ENCODE measurements around the gene GRK2. TPM values are rescaled to one million over a fixed set of nuclear protein-coding genes. Genes with fewer than 3 reads are reported as not detected.

The GRK2 gene
- total and polyA plus RNA-seq, 2 of the 13 experiments (the other 11 are each of a cell fraction or from before 2014, with no cell fraction given) = 31.3 to 42.4 TPM

DNA sequence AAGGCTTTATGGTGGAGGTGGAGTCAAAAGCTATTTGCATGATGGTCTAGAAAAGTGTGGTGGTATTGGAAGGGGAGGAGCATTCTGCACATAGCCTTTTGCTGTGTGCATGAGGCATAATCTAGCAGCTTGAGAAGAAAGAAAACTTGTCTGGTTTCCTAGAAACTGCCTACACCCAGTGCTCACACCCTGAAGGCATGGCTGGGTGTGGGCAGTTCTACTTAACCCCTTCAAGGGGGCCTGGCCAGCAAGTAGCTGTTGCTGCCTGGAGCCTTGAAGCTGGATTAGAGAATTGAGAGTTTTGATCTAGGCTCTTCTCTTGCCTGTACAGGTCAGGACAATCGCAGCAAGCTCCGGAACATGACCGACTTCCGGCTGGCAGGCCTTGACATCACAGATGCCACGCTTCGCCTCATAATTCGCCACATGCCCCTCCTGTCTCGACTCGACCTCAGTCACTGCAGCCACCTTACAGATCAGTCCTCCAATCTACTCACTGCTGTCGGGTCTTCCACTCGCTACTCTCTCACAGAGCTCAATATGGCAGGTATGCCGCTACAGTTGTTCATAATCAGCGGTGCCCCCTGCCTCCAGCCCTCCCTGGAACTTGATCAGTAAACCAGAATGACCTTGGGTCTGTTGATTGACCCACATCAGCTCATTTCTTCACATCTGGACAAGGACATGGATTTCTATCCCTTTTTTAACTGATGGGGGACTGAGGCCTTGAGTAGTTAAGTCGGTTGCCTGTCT lies 12.2 kb upstream of the GRK2 start:
- no peaks in the 10 kb centered on the region for H4K20me1 ChIP-seq (ENCODE audit: insufficient read depth, low read length)
- no peaks in the 10 kb centered on the region for H3K27me3 ChIP-seq (ENCODE audit: control insufficient read depth in 1 of 2, insufficient read depth in 2 of 2, low read length in 2 of 2)
- peaks cover 54 to 70% of the 10 kb centered on the region in 2 experiments for H3K36me3 ChIP-seq (replicated peaks in 1 of 2; ENCODE audit: control insufficient read depth in 1 of 2, insufficient read depth in 2 of 2, low read length in 2 of 2)
- in situ Hi-C loops (cut with HindIII; ENCODE audit: extremely low pct_ligation_motif_present, low pct_unique_long_range_greater_than_20kb) (no loop called here), intact Hi-C loops (cut with micrococcal nuclease; ENCODE audit: unreplicated experiment) (no loop called here)
- no TSS peak for BruUV-seq (replicated peaks)
- ATAC-seq (no peak; the same call in 1 of the 3 replicates), FAIRE-seq (no peak), DNase-seq (ENCODE audit: low spot score) (no peak)
- H3K27ac ChIP-seq (ENCODE audit: extremely low read length, insufficient read depth, low read length) = peak overlapping the region; percentile 62
- no peak overlapping the region for H3K4me3 ChIP-seq (replicated peaks in 1 of 3; ENCODE audit: insufficient read depth in 1 of 3, low read depth in 2 of 3, low read length in 3 of 3)
- ChIA-PET POLR2A (interaction anchor here (1.6 to 2.1 kb wide), 2 partner anchors 14 to 64 kb away, joined by 3 to 14 read pairs; no protein-coding TSS in a partner anchor), CTCF (ENCODE audit: low intra/inter-chr PET ratio, low total read pairs) (no interaction called here)
- no peak overlapping the region for H2AFZ ChIP-seq (ENCODE audit: low read length)
- no peak overlapping the region for H3K4me2 ChIP-seq (ENCODE audit: low read depth, low read length)
- H3K9ac ChIP-seq (ENCODE audit: insufficient read depth, low read depth, low read length) = no peak overlapping the region
- no peaks in the 10 kb centered on the region for H3K9me3 ChIP-seq (ENCODE audit: low read length)
- H3K4me1 ChIP-seq (ENCODE audit: insufficient read depth, low read length) = peaks cover 64% of the 10 kb centered on the region
- peaks cover 2% of the 10 kb centered on the region for H3K79me2 ChIP-seq (ENCODE audit: insufficient read depth, low read length)
- WGBS (ENCODE audit: low lambda C conversion rate) = 95% methylated on average over 14 of the region's 14 CpGs
- TF ChIP-seq POLR2AphosphoS2 (IDR thresholded peaks at IDR 0.05; ENCODE audit: low read depth, low read length) (0 out of 2 replicates have a peak, but pooled peaks have one; percentile 6), MED1 (CRISPR knock-in tag; IDR thresholded peaks at IDR 0.05) (peak; percentile 44; the same call in 1 of the 2 replicates), RXRB (CRISPR knock-in tag; IDR thresholded peaks at IDR 0.05; ENCODE audit: borderline replicate concordance) (no peak), ATF3 (CRISPR knock-in tag; IDR thresholded peaks at IDR 0.05) (no peak), PCBP1 (IDR thresholded peaks at IDR 0.05; ENCODE audit: borderline replicate concordance, low read depth, low read length) (no peak), SALL1 (CRISPR knock-in tag; IDR thresholded peaks at IDR 0.05) (peak; percentile 50; the same call in 1 of the 2 replicates), BCL3 (CRISPR knock-in tag; IDR thresholded peaks at IDR 0.05) (no peak), ZNF572 (CRISPR knock-in tag; IDR thresholded peaks at IDR 0.05) (no peak), SRF (IDR thresholded peaks at IDR 0.05; ENCODE audit: low read depth, low read length) (no peak), SOX6 (IDR thresholded peaks at IDR 0.05) (no peak), SOX6 (CRISPR knock-in tag; IDR thresholded peaks at IDR 0.05) (no peak), CENPT (CRISPR knock-in tag; IDR thresholded peaks at IDR 0.05; ENCODE audit: low read depth) (no peak), ETV6 (CRISPR knock-in tag; conservative IDR thresholded peaks at IDR 0.05) (no peak), HOXA3 (CRISPR knock-in tag; IDR thresholded peaks at IDR 0.05) (no peak; the same call in 1 of the 2 replicates), ZNF652 (CRISPR knock-in tag; IDR thresholded peaks at IDR 0.05; ENCODE audit: borderline replicate concordance, low read depth) (no peak), RXRA (CRISPR knock-in tag; IDR thresholded peaks at IDR 0.05) (no peak), HNF4G (IDR thresholded peaks at IDR 0.05; ENCODE audit: borderline replicate concordance, low read depth, low read length) (no peak), HNF4G (CRISPR knock-in tag; IDR thresholded peaks at IDR 0.05; ENCODE audit: borderline replicate concordance, low read depth) (no peak), ZMYM4 (CRISPR knock-in tag; IDR thresholded peaks at IDR 0.05) (0 out of 2 replicates have a peak, but pooled peaks have one; percentile 14)
- TF ChIP-seq, protein P1, sequence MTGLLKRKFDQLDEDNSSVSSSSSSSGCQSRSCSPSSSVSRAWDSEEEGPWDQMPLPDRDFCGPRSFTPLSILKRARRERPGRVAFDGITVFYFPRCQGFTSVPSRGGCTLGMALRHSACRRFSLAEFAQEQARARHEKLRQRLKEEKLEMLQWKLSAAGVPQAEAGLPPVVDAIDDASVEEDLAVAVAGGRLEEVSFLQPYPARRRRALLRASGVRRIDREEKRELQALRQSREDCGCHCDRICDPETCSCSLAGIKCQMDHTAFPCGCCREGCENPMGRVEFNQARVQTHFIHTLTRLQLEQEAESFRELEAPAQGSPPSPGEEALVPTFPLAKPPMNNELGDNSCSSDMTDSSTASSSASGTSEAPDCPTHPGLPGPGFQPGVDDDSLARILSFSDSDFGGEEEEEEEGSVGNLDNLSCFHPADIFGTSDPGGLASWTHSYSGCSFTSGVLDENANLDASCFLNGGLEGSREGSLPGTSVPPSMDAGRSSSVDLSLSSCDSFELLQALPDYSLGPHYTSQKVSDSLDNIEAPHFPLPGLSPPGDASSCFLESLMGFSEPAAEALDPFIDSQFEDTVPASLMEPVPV (CRISPR knock-in tag; IDR thresholded peaks at IDR 0.05) = no peak
- TF ChIP-seq, protein P2, sequence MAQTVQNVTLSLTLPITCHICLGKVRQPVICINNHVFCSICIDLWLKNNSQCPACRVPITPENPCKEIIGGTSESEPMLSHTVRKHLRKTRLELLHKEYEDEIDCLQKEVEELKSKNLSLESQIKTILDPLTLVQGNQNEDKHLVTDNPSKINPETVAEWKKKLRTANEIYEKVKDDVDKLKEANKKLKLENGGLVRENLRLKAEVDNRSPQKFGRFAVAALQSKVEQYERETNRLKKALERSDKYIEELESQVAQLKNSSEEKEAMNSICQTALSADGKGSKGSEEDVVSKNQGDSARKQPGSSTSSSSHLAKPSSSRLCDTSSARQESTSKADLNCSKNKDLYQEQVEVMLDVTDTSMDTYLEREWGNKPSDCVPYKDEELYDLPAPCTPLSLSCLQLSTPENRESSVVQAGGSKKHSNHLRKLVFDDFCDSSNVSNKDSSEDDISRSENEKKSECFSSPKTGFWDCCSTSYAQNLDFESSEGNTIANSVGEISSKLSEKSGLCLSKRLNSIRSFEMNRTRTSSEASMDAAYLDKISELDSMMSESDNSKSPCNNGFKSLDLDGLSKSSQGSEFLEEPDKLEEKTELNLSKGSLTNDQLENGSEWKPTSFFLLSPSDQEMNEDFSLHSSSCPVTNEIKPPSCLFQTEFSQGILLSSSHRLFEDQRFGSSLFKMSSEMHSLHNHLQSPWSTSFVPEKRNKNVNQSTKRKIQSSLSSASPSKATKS (CRISPR knock-in tag; IDR thresholded peaks at IDR 0.05) = no peak

Measured in HepG2 (cell line).